Activated T-cell treated with anti-CD3 and anti-CD28 coated beads, Interleukin-2, amount 50 U/mL, for 48 hours (primary cell): ENCODE data around the gene TMF1.

Experiments used
- DNase-seq, 2 experiments: peaks; one replicate each; pipeline ENCODE4 v3.0.0-alpha.2; 2020

The TMF1 gene

DNA sequence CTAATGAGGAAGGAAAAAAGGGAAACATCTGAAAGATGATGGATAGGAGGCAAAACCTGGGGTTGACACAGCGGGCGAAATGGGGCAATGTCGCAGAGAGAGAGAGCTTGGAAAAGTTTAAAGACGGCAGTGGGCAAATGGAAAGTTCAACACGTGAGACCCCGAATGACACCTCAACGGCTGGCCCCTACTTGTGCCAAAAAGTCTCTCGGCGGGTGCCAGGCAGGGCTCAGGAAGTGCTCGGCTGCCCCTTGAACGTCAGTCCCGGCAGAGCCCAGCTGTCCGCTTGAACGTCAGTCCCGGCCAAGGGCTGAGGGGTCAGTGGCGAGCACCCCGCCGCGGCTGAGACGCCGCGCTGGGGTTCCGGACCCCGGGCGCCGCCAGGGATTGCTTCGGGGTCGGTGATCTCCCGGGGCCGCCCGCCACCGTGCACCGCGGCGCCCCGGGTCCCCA lies 39.3 kb downstream of the TMF1 start:
- DNase-seq, result no peak

GRCh38 chr3:69012100-69012799 lies 39.9 kb downstream of the TMF1 start:
- no peak for DNase-seq

DNA sequence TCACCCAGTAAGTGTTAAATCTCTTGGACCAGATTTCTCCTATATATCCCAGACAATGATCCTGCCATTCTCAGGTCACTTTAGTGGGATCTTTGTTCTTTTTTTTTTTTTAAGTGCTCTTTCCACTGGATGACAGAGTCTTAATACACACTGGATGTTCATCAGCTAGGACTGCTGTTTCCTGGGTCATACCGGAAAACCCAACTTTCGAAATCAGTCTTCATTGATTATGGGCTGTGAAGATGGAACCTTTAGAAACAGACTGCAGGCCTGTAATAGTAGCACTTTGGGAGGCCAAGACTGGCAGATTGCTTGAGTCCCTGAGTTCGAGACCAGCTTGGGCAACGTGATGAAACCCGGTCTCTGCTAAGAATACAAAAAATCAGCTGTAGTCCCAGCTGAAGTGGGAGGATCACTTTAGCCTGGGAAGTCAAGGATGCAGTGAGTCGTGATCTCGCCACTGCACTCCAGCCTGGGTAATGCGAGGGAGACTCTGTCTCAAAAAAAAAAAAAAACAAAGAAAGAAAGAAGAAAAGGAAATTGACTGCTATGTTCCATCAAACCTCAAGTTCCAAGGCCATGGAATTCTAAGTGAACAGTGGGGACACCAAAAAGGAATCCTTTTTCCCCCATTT lies 40.9 kb downstream of the TMF1 start:
- no peak for DNase-seq

DNA sequence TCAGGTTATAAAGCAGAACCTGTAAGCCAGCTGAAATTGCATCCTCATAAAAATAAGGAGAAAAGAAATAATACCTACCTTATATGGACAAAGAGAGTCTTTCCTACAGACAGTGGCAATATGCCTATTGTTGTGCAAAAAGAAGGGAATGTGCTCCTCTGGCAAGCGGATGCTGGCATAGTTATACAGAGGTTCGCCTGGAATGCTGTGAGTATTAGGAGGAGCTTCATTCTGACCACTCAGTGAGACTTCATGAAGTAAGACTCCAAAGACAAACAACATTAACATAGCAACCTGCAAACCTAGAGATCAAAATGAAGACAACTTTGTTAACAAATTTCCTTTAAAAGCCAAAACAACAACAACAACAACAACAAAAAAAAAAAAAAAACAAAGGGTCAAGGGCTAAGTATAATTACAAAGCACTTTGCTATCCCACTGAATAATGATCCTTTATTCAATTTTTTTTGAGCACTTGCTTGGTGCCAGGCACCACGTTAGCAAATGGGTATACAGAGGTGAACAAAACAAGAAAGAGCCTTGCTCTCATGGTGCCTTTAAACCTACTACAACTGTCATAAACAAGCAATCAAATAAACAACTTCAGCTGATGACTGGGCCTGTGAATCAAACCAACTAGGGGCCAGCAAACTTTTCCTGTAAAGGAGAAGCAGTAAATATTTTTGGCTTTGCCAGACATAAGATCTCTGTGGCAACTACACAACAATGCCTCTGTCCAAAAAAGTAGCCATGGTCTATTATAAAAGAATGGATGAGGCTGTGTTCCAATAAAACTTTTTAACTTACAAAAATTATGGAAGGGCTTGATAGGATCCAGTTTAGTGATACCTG lies 42.3 kb downstream of the TMF1 start:
- DNase-seq, result no peak

DNA sequence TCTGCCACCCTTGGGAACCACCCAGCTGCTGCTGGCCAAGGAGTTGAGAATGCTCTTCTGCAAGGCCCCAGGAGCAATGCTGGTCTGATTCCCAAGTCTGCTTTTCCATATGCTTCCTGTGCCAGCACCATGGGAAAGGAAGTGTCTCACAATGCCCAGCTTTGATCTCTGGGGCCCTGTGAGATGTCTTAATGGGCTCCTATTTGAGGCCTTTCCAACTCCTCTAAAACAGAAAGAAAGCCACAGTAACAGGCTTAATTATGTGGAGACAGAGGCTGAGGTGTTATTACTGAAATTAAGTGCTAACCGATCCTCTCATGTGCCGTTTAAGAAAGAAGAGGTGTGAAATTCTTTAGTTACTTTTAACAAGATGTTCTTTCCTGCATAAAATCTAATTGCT lies 43.2 kb downstream of the TMF1 start:
- DNase-seq, result no peak

- no peak for DNase-seq
Measured at GRCh38 chr3:69005791-69006482, 46.2 kb downstream of the TMF1 start.

DNA sequence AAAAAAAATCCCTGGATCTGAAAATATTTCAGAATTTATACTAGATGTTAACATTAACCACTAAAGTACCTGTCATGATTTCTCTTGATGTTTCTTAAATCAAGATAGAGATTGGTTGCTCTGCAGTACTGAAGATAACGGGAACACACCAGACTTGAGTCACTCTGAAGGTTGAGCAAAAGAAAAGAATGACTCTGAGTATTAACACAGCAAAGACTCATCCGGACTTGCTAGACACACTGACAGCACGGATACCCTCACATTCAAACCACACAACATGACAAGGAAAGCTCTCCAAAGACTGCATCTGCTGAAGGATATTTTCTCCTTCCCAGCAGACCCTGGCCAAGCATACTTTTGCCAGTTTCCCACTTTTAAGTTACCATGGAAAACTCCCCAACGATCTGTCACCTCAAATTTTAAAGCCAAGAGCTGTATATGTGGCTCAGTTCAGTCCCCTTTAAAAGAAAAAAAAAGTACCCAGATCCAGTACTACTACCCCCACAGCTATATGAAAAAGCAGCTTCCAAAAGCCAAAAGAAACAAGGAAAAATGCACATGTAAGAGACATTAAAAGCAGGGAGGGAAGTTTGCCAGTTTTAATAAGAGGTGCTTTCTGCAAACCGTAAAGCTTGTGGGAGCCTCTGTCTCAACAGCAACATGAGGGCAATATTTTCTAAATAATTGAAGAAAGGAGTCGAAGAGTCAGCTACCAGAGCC lies 46.9 kb downstream of the TMF1 start:
- DNase-seq, result no peak

DNA sequence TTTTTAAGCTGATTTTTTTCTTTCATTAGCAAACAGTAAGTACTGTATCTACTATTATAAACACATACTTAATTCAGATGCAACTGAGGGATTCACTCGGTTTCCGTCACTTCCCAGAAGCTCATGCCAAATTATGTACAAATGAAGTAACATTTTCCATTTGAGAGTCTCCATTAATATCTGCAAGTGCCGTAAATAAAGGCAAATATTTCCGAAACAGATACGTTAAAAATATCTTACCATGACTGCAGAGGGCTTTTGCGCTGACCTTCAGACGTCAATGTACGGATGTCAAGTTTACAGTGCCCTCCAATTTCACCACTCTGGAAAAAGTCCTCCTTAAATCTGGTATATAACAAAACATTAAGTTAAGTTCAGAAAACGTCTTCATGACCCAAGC lies 48.0 kb downstream of the TMF1 start:
- DNase-seq, result no peak

DNA sequence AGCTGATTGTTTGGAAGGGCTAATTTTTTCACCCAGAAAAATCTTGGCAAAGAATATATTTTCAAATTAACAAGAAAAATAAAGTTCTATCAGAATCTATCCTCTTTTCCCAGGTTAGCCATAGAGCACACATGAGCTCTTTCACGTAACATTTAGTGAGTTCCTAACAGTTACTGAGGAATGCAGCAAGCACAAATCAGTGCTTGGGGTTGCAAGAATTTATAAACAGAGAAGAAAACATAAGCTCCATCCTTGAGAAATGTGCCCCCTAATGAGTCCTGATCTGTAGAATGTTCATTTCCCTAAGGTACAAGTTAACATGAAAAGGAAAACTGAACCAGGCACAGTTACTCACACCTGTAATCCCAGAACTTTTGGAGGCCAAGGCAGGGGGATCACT lies 52.5 kb downstream of the TMF1 start:
- no peak for DNase-seq

DNA sequence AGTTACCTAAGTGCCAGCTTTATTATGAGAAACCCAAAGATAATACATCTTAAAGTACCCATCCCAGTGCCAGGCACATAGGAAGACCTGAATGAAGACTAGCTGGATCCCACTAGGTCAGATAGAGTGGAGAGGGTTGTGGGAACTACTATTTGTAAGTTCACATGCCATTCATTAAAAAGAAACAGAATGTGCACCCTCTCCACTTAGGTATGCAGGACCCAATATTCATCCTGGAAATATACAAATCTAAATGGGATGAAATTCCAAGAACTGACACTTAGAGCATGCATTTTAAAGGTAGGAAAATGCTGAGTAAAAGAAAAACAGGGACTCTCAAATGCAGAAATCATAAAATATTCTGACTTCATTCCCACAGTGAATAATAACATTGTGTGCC lies 53.0 kb downstream of the TMF1 start:
- no peak for DNase-seq

DNA sequence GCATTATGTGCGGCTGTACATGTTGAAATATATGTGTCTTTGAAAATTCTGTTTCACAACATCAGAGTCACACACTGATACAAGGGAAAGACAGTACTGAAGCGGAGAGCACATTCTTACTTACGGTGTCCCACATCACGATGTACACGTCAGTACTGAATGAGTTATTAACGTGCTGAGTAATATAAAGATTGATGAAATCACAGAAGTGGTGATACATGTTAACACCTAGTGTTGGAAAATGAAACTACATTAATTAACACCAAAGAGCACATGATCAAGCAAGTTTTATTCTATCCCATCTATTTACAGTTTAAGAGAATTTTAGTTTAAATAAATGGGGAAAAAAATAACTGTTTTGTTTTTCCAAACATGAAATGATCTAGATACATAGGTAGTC lies 54.2 kb downstream of the TMF1 start:
- DNase-seq, result no peak

DNA sequence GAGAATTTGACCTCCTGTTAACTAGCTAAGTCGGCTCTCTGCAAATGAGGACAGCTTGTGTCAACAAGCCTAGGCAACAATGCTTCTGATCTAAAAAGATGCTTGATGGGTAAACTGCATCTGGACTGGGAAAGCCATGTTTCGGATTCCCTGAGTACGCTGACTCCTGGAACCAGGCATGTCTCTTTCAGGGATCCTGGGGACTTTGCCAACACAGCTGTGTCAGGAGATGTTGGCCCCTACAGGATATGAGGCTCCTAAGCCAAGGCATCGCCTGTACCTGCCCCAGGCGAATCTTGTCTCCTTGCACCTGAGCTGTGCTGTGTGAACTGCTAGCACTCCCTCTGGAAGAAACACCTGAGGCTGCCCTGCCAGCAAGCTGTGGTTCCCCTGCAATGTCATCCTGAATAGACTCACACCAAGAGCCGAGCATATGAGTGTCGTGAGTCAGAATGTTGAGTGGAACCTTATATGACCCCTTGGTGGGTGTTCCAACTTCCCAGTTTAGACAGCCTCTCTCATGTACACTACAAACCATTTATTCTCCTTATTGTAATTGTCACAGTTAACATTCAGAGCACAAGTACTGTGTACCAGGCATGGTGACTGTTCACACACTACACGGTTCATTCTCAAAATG lies 55.7 kb downstream of the TMF1 start:
- DNase-seq, result no peak

GRCh38 chr3:68988740-68989139 lies 63.4 kb downstream of the TMF1 start:
- DNase-seq, result no peak

GRCh38 chr3:68987322-68987721 lies 64.8 kb downstream of the TMF1 start:
- no peak for DNase-seq

- DNase-seq, result peak in 1 of 2 experiments; percentile 27
Measured at GRCh38 chr3:68986496-68987208, 65.5 kb downstream of the TMF1 start.

DNA sequence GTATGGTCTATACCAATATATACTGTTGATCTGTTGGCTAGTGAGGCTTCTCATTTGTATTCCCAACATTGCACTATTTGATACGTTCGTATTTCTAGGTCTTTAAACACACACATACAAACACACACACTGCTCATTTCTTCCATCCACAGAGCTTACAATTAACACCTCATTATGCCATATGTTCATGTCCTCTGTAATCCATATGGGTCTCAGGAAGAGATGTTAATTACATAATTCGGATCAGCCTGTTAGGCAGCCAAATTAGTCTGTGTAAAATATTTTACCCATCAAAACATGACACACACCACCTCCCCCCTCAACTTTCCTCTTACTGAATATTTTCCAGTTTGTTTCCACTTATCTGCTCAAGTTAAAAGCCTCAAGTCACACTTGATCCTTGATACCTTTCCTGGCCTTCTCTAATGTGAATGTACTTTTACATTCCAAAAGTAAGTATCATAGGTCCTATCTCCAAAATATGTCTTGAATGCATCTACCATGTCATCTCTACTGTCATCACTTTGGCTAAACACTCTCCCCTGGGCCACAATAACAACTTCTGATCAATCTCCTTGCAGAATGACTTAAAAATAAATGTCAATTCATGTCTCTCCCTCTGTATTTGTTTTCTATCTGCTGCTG lies 66.9 kb downstream of the TMF1 start:
- no peak for DNase-seq

DNA sequence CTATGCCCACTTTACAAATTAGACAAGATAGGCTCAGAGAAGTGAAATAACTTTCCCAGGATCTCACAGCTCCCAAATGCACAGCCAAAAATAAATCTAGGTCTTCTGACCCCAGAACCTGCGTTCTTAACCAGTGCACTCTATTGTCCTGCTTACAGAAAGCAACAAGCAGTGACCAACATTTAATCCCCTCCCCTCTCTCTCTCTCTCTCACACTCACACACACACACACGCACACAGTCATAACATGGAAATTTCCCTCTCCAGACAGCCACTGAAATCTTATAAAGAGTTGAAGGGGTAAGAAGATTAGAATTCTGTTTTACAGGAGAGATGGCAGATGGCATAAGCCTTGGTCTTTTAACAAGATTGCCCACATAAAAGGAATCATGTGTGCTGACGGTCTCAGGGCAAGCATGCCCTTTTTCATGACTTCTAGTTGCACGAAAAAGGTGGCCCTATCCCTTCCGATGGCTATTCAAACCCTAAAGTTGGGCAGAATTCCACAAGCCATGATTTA lies 68.1 kb downstream of the TMF1 start:
- DNase-seq, result no peak

DNA sequence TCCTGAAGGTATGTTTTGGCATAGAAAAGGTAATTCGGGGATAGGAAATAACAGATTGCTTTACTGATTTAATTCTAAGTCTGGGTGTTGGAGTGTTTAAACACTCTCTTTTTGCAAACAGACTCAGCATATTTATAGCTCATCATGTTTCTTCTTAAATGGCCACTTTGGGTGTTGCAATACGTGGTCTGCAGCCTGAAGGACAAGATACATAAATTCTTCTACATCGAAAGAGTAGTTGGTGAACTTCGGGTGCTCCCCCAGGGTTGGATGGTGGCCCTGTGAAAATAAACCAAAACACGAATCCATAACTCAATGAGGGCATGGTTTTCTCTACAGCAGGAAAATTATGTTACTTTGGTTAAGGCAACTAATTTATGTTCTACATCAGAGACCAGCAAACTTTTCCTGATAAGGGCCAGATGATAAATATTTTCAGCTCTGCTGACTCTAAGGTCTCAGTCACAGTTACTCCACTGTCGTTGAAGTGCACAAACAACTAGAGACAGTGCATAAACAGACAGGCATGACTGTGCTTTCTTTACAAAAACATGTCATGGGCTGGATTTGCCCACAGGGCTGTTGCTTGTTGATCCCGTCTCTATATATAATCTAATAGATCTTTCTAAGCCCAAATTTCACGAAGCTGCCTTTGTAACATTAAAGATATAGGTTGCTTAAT lies 74.5 kb downstream of the TMF1 start:
- DNase-seq, result no peak

DNA sequence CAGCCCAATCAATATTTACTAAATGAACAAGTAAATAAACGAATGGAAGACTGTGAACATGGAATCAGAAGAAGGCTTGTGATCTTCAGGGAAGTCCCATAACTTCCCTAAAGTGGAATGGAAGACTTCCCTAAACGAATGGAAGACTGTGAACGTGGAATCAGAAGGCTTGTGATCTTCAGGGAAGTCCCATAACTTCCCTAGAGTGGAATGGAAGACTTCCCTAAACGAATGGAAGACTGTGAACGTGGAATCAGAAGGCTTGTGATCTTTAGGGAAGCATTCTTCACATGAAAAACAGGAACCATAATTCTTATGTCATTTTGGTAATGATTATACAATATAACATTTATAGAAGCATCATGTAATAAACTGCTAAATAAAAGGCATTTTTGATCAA lies 77.4 kb downstream of the TMF1 start:
- DNase-seq, result no peak

GRCh38 chr3:68973639-68974038 lies 78.5 kb downstream of the TMF1 start:
- no peak for DNase-seq
